Measurements from ENCODE around the gene HBB.

DNA sequence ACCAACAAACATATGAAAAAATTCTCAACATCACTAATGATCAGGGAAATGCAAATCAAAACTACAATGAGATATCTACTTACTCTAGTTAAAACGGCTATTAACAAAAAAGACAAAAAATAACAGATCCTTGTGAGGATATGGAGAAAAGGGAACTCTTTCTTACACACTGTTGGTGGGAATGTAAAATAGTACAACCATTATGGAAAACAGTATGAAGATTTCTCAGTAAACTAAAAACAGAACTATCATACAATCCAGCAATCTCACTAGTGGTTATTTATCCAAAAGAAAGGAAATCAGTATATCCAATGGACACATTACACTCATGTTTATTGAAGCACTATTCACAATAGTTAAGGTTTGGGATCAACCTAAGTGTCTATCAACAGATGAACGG lies 39.0 kb upstream of the HBB start:
- no peak for TF ChIP-seq POLR2A (IDR thresholded peaks at IDR 0.05)
- TF ChIP-seq, protein P1, sequence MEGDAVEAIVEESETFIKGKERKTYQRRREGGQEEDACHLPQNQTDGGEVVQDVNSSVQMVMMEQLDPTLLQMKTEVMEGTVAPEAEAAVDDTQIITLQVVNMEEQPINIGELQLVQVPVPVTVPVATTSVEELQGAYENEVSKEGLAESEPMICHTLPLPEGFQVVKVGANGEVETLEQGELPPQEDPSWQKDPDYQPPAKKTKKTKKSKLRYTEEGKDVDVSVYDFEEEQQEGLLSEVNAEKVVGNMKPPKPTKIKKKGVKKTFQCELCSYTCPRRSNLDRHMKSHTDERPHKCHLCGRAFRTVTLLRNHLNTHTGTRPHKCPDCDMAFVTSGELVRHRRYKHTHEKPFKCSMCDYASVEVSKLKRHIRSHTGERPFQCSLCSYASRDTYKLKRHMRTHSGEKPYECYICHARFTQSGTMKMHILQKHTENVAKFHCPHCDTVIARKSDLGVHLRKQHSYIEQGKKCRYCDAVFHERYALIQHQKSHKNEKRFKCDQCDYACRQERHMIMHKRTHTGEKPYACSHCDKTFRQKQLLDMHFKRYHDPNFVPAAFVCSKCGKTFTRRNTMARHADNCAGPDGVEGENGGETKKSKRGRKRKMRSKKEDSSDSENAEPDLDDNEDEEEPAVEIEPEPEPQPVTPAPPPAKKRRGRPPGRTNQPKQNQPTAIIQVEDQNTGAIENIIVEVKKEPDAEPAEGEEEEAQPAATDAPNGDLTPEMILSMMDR (IDR thresholded peaks at IDR 0.05 in 8 of 11, conservative IDR thresholded peaks at IDR 0.05 in 3 of 11) = no peak

All from spleen (tissue), 7 donors.